ENCODE data around the gene TMED7.

Gene TMED7

DNA sequence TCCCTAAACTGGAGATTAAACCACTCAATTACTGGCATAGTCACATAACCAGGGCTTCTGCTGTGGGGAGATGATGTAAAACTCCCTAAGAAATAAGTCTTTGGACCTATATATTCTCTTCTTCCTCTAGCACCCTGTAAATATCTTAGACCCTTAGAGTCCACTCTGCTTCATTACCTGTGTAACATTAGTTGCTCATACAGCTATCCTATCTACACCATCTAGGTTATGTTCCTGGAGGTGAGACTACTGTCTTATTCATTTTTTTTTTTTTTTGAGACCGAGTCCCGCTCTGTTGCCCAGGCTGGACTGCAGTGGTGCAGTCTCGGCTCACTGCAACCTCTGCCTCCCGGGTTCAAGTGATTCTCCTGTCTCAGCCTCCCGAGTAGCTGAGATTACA is 14.0 kb downstream of the TMED7 start:
- Histone ChIP-seq H4K20me1 (ENCODE audit: insufficient read depth, low read length) (no peaks in the 10 kb centered on the region; the same call in 1 of the 2 replicates), H3K27ac (ENCODE audit: low read length) (no peak overlapping the region), H3K79me2 (ENCODE audit: insufficient read depth, low read length) (peaks cover 16% of the 10 kb centered on the region), H3K4me2 (ENCODE audit: insufficient read depth, low read length) (no peak overlapping the region), H2AFZ (ENCODE audit: low read depth, low read length) (no peak overlapping the region), H3K4me3 (ENCODE audit: low read depth in 1 of 2, low read length in 2 of 2) (no peak overlapping the region), H3K4me1 (ENCODE audit: insufficient read depth, low read length) (no peaks in the 10 kb centered on the region), H3K27me3 (ENCODE audit: insufficient read depth, low read length, poor library complexity) (no peaks in the 10 kb centered on the region), H3K36me3 (ENCODE audit: insufficient read depth, low read length) (peaks cover 55% of the 10 kb centered on the region), H3K9me3 (ENCODE audit: insufficient read depth, low read length, severe bottlenecking) (no peaks in the 10 kb centered on the region), H3K9ac (ENCODE audit: low read depth, low read length) (no peak overlapping the region)
- no peak for DNase-seq
- ATAC-seq (ENCODE audit: insufficient read depth, low read depth), result no peak
- no peak for TF ChIP-seq EZH2 (IDR thresholded peaks at IDR 0.05; ENCODE audit: borderline replicate concordance, low read depth, low read length, severe bottlenecking)
- TF ChIP-seq, protein P1, sequence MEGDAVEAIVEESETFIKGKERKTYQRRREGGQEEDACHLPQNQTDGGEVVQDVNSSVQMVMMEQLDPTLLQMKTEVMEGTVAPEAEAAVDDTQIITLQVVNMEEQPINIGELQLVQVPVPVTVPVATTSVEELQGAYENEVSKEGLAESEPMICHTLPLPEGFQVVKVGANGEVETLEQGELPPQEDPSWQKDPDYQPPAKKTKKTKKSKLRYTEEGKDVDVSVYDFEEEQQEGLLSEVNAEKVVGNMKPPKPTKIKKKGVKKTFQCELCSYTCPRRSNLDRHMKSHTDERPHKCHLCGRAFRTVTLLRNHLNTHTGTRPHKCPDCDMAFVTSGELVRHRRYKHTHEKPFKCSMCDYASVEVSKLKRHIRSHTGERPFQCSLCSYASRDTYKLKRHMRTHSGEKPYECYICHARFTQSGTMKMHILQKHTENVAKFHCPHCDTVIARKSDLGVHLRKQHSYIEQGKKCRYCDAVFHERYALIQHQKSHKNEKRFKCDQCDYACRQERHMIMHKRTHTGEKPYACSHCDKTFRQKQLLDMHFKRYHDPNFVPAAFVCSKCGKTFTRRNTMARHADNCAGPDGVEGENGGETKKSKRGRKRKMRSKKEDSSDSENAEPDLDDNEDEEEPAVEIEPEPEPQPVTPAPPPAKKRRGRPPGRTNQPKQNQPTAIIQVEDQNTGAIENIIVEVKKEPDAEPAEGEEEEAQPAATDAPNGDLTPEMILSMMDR (IDR thresholded peaks at IDR 0.05; ENCODE audit: borderline replicate concordance, extremely low read depth, low read length, poor library complexity, severe bottlenecking), result no peak

DNA sequence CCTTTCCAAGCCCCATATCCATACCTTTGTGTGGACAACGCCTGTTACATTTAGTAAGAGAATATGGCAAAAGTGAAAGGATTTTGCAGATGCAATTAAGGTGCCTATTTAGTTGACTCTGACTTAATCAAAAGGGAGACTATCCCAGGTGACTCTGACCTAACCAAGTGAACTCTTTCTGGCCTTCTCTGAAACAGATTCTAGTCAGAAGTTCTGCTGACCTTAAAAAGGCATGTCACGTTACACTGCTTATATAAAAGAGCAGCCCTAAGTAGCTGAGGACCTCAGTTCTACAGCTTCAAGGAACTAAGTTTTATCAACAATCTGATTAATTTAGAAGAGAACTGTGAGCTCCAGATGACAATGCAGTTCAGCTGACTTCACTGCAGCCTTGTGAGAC is 17.9 kb downstream of the TMED7 start:
- DNase-seq (no peak), ATAC-seq (ENCODE audit: insufficient read depth, low read depth) (no peak)
- Histone ChIP-seq H4K20me1 (ENCODE audit: insufficient read depth, low read length) (no peaks in the 10 kb centered on the region; the same call in 1 of the 2 replicates), H3K27me3 (ENCODE audit: insufficient read depth, low read length, poor library complexity) (no peaks in the 10 kb centered on the region), H3K4me3 (ENCODE audit: low read depth in 1 of 2, low read length in 2 of 2) (no peak overlapping the region), H3K36me3 (ENCODE audit: insufficient read depth, low read length) (peaks cover 43% of the 10 kb centered on the region), H3K79me2 (ENCODE audit: insufficient read depth, low read length) (0 out of 2 replicates have a peak, but pooled peaks cover 8% of the 10 kb centered on the region), H3K4me1 (ENCODE audit: insufficient read depth, low read length) (no peaks in the 10 kb centered on the region), H3K9me3 (ENCODE audit: insufficient read depth, low read length, severe bottlenecking) (no peaks in the 10 kb centered on the region), H3K27ac (ENCODE audit: low read length) (no peak overlapping the region), H3K9ac (ENCODE audit: low read depth, low read length) (no peak overlapping the region), H2AFZ (ENCODE audit: low read depth, low read length) (no peak overlapping the region), H3K4me2 (ENCODE audit: insufficient read depth, low read length) (no peak overlapping the region)
- TF ChIP-seq EZH2 (IDR thresholded peaks at IDR 0.05; ENCODE audit: borderline replicate concordance, low read depth, low read length, severe bottlenecking), result no peak
- TF ChIP-seq, protein P1 (IDR thresholded peaks at IDR 0.05; ENCODE audit: borderline replicate concordance, extremely low read depth, low read length, poor library complexity, severe bottlenecking), result no peak

DNA sequence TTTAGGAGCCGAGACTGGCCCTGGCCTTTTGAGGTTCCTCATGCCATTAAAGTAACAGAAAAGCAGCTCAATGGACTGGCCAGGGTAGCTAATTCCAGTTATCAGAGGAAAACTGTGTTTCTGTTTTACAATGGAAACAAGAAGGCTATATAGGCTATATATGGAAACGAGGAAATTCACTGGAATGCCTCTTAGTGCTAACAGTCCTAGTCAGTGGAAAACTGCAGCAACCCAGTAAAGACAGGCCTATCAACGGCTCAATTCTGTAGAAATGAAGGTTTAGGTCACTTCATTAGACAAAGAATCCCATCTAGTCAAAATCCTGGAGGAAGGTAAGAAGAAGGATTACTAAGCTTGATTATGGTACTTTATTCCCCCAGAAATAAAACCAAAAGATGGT is 20.4 kb downstream of the TMED7 start:
- no peak overlapping the region for H3K9ac ChIP-seq (ENCODE audit: low read depth, low read length)
- H3K27ac ChIP-seq (ENCODE audit: low read length), result no peak overlapping the region
- no peak overlapping the region for H3K4me2 ChIP-seq (ENCODE audit: insufficient read depth, low read length)
- H2AFZ ChIP-seq (ENCODE audit: low read depth, low read length), result no peak overlapping the region
- 0 out of 2 replicates have a peak, but pooled peaks cover 4% of the 10 kb centered on the region for H3K79me2 ChIP-seq (ENCODE audit: insufficient read depth, low read length)
- TF ChIP-seq, protein P1 (IDR thresholded peaks at IDR 0.05; ENCODE audit: borderline replicate concordance, extremely low read depth, low read length, poor library complexity, severe bottlenecking), result no peak
- TF ChIP-seq EZH2 (IDR thresholded peaks at IDR 0.05; ENCODE audit: borderline replicate concordance, low read depth, low read length, severe bottlenecking), result no peak
- no peaks in the 10 kb centered on the region for H3K9me3 ChIP-seq (ENCODE audit: insufficient read depth, low read length, severe bottlenecking)
- no peak for DNase-seq
- peaks cover 32% of the 10 kb centered on the region for H3K36me3 ChIP-seq (ENCODE audit: insufficient read depth, low read length)
- ATAC-seq (ENCODE audit: insufficient read depth, low read depth), result no peak
- H3K4me1 ChIP-seq (ENCODE audit: insufficient read depth, low read length), result no peaks in the 10 kb centered on the region
- H4K20me1 ChIP-seq (ENCODE audit: insufficient read depth, low read length), result no peaks in the 10 kb centered on the region; the same call in 1 of the 2 replicates
- H3K27me3 ChIP-seq (ENCODE audit: insufficient read depth, low read length, poor library complexity), result no peaks in the 10 kb centered on the region
- no peak overlapping the region for H3K4me3 ChIP-seq (ENCODE audit: low read depth in 1 of 2, low read length in 2 of 2)

Measured in DND-41 (cell line).